Stimulated activated CD4-positive, alpha-beta T cell treated with anti-CD3 and anti-CD28 coated beads, Interleukin-15, amount 100 ng/mL, for 48 hours (primary cell): ENCODE results near the gene NEU4.
"Not testable (repeated sequence)": the region's sequence is repeated elsewhere in the genome, so short reads cannot be mapped to it uniquely, and the experiment has no call there.

Experiments
- DNase-seq, 2 donors: peaks; one replicate each; pipeline ENCODE4 v3.0.0-alpha.2; 2020; ENCODE audit warnings: low read depth in 2 of 2

The NEU4 gene

GRCh38 chr2:241808721-241809382, at the start of gene NEU4:
Gene NEU4 (plus strand): TSS chr2:241809193. CDS start chr2:241814485, 5,292 bp downstream.
- no peak for DNase-seq

- DNase-seq = not testable (repeated sequence)
Measured at GRCh38 chr2:241759893-241760292, 49.1 kb upstream of the NEU4 start.

- DNase-seq = no peak
Measured at GRCh38 chr2:241760301-241760771, 48.7 kb upstream of the NEU4 start.

- DNase-seq = no peak
Measured at GRCh38 chr2:241762321-241762932, 46.6 kb upstream of the NEU4 start.

- peak in 1 of 2 donors; percentile 36 for DNase-seq
Measured at GRCh38 chr2:241762933-241763369, 46.0 kb upstream of the NEU4 start.

- DNase-seq = no peak
Measured at GRCh38 chr2:241763551-241764274, 45.3 kb upstream of the NEU4 start.

GRCh38 chr2:241764275-241765241, 44.4 kb upstream of the NEU4 start:
- no peak for DNase-seq

GRCh38 chr2:241767464-241768250, 41.3 kb upstream of the NEU4 start:
- DNase-seq = no peak

- DNase-seq = no peak
Measured at GRCh38 chr2:241768251-241768711, 40.7 kb upstream of the NEU4 start.

GRCh38 chr2:241768850-241769249, 40.1 kb upstream of the NEU4 start:
- DNase-seq = no peak

GRCh38 chr2:241769819-241770184, 39.2 kb upstream of the NEU4 start:
- DNase-seq = no peak

- no peak for DNase-seq
Measured at GRCh38 chr2:241770185-241770935, 38.6 kb upstream of the NEU4 start.

- no peak for DNase-seq
Measured at GRCh38 chr2:241770936-241771285, 38.1 kb upstream of the NEU4 start.

- no peak for DNase-seq
Measured at GRCh38 chr2:241771286-241772062, 37.5 kb upstream of the NEU4 start.

GRCh38 chr2:241772063-241772499, 36.9 kb upstream of the NEU4 start:
- DNase-seq = no peak

GRCh38 chr2:241773511-241774418, 35.2 kb upstream of the NEU4 start:
- no peak for DNase-seq

GRCh38 chr2:241774419-241775222, 34.4 kb upstream of the NEU4 start:
- no peak for DNase-seq
